Ovary (tissue), 9 donors: ENCODE results near the gene JARID2. TPM values are rescaled to one million over a fixed set of nuclear protein-coding genes. Genes with fewer than 3 reads are reported as not detected.

ENCODE experiments used
- DNase-seq, 5 donors: peaks; one replicate each; pipeline ENCODE4 v3.0.0-alpha.2; 2019 to 2020
- H3K27ac ChIP-seq, 2 donors: fragments of 200-600 bp; one replicate each; pipeline versions ENCODE4 v1.5.1 to v1.8.0; 2019 to 2022
- H3K27me3 ChIP-seq: fragments of 200-600 bp; one replicate; pipeline ENCODE4 v1.8.0; 2022
- H3K36me3 ChIP-seq: fragments of 200-600 bp; sonication (generic); one replicate; pipeline ENCODE4 v1.5.1; 2019
- H3K4me1 ChIP-seq: one replicate; pipeline ENCODE4 v1.8.1; 2013; ENCODE audit warnings: mild to moderate bottlenecking, moderate library complexity; ENCODE audit not compliant: insufficient read depth
- H3K4me3 ChIP-seq: fragments of 200-600 bp; sonication (generic); one replicate; pipeline ENCODE4 v1.5.1; 2017
- H3K9me3 ChIP-seq, 2 donors: fragments of 200-600 bp in 1 of 2; sonication (generic) in 1 of 2; one replicate each; pipeline versions ENCODE4 v1.5.1 to v1.8.1; 2013 to 2019; ENCODE audit warnings: mild to moderate bottlenecking in 1 of 2, moderate library complexity in 1 of 2
- EP300 ChIP-seq: sonication (generic); formaldehyde crosslinking; IDR thresholded peaks from one replicate; pipeline ENCODE4 v1.6.1; 2017; ENCODE audit warnings: antibody characterized with exemption
- POLR2A ChIP-seq: fragments of 450-650 bp; IDR thresholded peaks from one replicate; pipeline ENCODE4 v1.6.1; 2017; ENCODE audit warnings: antibody characterized with exemption, mild to moderate bottlenecking, moderate library complexity
- WGBS, 3 donors: extraction: QIAGEN DNeasy Blood & Tissue Kit in 1 of 3; methylation state at CpG; one replicate each; pipeline versions ENCODE4 v1.1.5 to v1.1.7; 2013 to 2017; 5-methylcytosine and 5-hydroxymethylcytosine counted together
- intact Hi-C, 4 donors: fragments of 100-400 bp; cut with DNase I; formaldehyde crosslinking; loops; one replicate each; pipeline versions ENCODE4 v1.11.0 to v1.15.1; 2022 to 2023
- polyA plus RNA-seq, 2 donors: library from polyadenylated mRNA; stranded (reverse); fragments of 200-250 nt in 1 of 2; fragments of 350-450 nt in 1 of 2; fragmentation: Illumina TruSeq in 1 of 2; extraction: RNeasy Lipid Tissue Mini Kit (QIAGEN cat#74804) in 1 of 2; gene quantifications; one replicate each; pipeline ENCODE4 v1.2.3, GENCODE V29; 2013 to 2014
- total RNA-seq, 7 donors: library from RNA; depleted of rRNA in 2 of 7; stranded (reverse); fragments of >200 nt in 2 of 7; fragmentation: NEBNext Ultra II Directional in 3 of 7; extraction: Animal tissue kit (Norgen Biotek cat#: 25700) in 3 of 7; gene quantifications; one replicate each; pipeline versions ENCODE4 v1.1.0 to v1.2.4, GENCODE V29; 2016 to 2023
- TF ChIP-seq, protein P1 (sequence below), 3 donors: fragments of 450-650 bp in 2 of 3; fragments of 200-600 bp in 1 of 3; IDR thresholded peaks; one replicate each; pipeline versions ENCODE4 v1.5.1 to v1.8.0; 2016 to 2022; ENCODE audit warnings: antibody characterized with exemption in 3 of 3, mild to moderate bottlenecking in 1 of 3
- donor health status: DM: no; HTN: no; CAD: no; lungs with moderate emphysema.
- donor health status: DM: no; HTN: no; CAD: no.
- donor health status: Bipolar disorder and iron deficiency.
- donor health status: DM: yes; HTN: yes; CAD: no.
- donor health status: DM: no; HTN: no; CAD: no.
- donor health status: DM: yes; HTN: yes; CAD: no.

Gene JARID2
- total and polyA plus RNA-seq, 9 donors: 4.5 to 17.4 (median 8.7) TPM

DNA sequence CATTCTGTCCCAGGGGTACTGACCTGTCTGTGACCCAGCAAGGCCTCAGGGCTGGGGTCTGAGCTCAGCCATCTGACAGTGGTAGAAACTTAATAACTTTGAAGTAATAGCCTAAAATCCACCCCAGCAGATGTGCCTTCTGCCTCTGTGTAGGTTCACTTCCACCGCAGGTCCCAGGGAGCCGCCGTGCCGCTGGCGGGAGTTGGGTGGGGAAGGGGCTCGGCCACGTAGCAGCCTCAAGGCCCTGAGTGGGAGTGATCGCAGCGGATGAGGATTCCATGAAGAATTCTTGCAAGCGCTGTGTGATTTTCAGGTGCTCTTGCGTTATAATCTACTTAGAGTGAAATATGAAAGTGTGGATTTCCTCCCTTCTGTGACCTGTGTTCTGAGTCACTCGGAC is 253.3 kb downstream of the JARID2 start:
- intact Hi-C loops: loop anchor here in 1 of 4 donors (10.0 kb wide), 2 partner anchors 254 to 1374 kb away; partner anchors contain the start of gene JARID2
- WGBS, 3 donors: 97 to 98% (median 97%) methylated on average over 12 of the region's 12 CpGs
- DNase-seq: peak in 1 of 5 donors; percentile 11
- Histone ChIP-seq H3K36me3 (no peaks in the 10 kb centered on the region), H3K27ac (no peak overlapping the region), H3K4me1 (peaks cover 18% of the 10 kb centered on the region), H3K27me3 (no peaks in the 10 kb centered on the region), H3K9me3 (no peaks in the 10 kb centered on the region), H3K4me3 (no peak overlapping the region)
- no peak for TF ChIP-seq POLR2A
- TF ChIP-seq, protein P1, sequence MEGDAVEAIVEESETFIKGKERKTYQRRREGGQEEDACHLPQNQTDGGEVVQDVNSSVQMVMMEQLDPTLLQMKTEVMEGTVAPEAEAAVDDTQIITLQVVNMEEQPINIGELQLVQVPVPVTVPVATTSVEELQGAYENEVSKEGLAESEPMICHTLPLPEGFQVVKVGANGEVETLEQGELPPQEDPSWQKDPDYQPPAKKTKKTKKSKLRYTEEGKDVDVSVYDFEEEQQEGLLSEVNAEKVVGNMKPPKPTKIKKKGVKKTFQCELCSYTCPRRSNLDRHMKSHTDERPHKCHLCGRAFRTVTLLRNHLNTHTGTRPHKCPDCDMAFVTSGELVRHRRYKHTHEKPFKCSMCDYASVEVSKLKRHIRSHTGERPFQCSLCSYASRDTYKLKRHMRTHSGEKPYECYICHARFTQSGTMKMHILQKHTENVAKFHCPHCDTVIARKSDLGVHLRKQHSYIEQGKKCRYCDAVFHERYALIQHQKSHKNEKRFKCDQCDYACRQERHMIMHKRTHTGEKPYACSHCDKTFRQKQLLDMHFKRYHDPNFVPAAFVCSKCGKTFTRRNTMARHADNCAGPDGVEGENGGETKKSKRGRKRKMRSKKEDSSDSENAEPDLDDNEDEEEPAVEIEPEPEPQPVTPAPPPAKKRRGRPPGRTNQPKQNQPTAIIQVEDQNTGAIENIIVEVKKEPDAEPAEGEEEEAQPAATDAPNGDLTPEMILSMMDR (IDR thresholded peaks at IDR 0.05): no peak
- no peak for TF ChIP-seq EP300

DNA sequence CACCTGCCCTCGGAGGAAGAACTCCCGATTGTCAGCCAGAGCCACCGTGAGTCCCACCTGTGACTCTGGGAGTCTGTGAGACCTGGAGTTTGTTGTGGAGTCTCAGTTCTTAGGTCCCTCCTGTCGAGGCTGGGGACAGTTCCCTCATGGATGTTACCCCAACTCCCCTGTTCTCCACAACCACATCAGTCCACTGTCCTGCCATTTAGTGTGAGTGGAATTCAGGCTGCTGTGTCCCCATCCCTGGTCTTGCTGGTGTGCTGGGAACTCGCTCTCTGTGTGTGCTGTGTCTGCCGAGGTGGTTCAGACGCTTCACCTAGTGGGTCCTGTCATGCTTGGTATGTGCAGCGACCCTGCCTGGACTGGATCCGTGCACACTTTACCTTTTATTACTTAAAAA is 253.7 kb downstream of the JARID2 start:
- H3K9me3 ChIP-seq: no peaks in the 10 kb centered on the region
- 94 to 97% (median 96%) methylated on average over 9 of the region's 9 CpGs for WGBS, 3 donors
- intact Hi-C loops: loop anchor here in 1 of 4 donors (10.0 kb wide), 2 partner anchors 255 to 1375 kb away; partner anchors contain the start of gene JARID2
- no peak overlapping the region for H3K4me3 ChIP-seq
- no peak overlapping the region for H3K27ac ChIP-seq
- peaks cover 18% of the 10 kb centered on the region for H3K4me1 ChIP-seq
- no peaks in the 10 kb centered on the region for H3K36me3 ChIP-seq
- peak in 1 of 5 donors; percentile 7 for DNase-seq
- no peaks in the 10 kb centered on the region for H3K27me3 ChIP-seq
- TF ChIP-seq POLR2A (no peak), EP300 (no peak)
- TF ChIP-seq, protein P1 (IDR thresholded peaks at IDR 0.05): no peak

DNA sequence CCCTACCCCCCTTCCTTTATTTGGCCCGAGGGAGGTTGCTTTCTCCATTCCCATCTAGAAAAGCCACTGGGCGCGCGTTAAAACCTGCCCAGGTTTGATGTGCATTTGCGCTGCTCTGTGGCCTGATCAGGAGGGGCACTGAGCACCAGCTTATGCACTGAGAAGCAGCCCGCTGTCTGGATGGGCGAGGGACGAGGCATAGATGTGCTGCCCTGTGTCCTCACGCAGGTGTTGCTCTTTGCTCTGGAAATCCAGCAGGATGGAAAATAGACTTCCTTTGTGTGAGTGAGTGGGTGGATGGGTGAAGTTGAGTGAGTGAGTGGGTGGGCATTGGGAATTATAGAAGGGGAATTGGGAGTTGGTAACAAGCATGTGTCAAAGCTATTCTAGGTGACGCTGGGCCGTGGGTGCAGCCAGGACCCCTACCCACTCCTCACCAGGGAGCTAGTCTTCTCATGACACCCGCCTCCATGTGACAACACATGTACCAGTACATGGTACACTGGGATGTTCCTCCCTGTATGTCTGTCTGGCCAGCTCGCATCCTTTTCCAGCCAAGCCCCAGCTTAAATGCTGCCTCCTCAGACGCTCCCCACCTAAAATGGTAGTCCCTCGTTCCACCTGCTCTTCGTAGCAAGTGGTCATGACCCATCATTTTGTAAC is 254.3 kb downstream of the JARID2 start:
- no peaks in the 10 kb centered on the region for H3K27me3 ChIP-seq

DNA sequence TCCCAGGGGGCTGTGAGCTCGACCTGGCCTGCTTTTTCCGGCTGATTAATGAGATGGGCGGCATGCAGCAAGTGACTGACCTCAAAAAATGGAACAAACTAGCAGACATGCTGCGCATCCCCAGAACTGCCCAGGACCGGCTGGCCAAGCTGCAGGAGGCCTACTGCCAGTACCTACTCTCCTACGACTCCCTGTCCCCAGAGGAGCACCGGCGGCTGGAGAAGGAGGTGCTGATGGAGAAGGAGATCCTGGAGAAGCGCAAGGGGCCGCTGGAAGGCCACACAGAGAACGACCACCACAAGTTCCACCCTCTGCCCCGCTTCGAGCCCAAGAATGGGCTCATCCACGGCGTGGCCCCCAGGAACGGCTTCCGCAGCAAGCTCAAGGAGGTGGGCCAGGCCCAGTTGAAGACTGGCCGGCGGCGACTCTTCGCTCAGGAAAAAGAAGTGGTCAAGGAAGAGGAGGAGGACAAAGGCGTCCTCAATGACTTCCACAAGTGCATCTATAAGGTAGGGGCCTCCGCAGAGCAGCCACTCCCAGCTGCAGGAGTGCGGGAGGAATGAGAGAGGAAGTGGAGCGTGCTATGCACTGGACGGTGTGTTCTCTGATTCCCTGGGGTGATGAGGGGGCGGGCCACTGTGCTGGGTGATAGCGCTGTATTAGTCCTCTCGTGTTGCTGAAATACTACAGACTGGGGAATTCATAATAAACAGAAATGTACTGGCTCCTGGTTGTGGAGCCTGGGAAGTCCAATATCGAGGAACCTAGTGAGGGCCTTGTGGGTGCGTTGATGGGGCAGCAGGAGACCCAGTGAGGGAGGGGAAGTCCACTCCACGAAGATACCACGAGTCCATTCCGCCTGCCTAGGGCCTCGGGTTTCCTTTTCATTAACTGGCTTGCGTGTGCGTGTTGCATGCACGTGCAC is 255.3 kb downstream of the JARID2 start:
- TF ChIP-seq, protein P1 (IDR thresholded peaks at IDR 0.05): no peak
- TF ChIP-seq EP300 (no peak), POLR2A (no peak)
- Histone ChIP-seq H3K4me1 (peaks cover 19% of the 10 kb centered on the region), H3K9me3 (no peaks in the 10 kb centered on the region), H3K4me3 (no peak overlapping the region), H3K36me3 (no peaks in the 10 kb centered on the region), H3K27me3 (no peaks in the 10 kb centered on the region), H3K27ac (no peak overlapping the region)
- peak in 1 of 5 donors; percentile 24 for DNase-seq
- intact Hi-C loops: loop anchor here in 1 of 4 donors (10.0 kb wide), 1 partner anchor 246 kb away; no protein-coding TSS in a partner anchor
- WGBS, 3 donors: 81 to 89% (median 82%) methylated on average over 38 of the region's 38 CpGs

More for the DNA sequence above, 254.3 kb downstream of the JARID2 start:
- 91 to 97% (median 96%) methylated on average over 16 of the region's 16 CpGs for WGBS, 3 donors
- peaks cover 16% of the 10 kb centered on the region for H3K4me1 ChIP-seq
- H3K4me3 ChIP-seq: no peak overlapping the region
- intact Hi-C loops: loop anchor here in 1 of 4 donors (10.0 kb wide), 1 partner anchor 245 kb away; no protein-coding TSS in a partner anchor
- peak in 1 of 5 donors; percentile 10 for DNase-seq
- TF ChIP-seq EP300: no peak
- TF ChIP-seq POLR2A: no peak
- TF ChIP-seq, protein P1 (IDR thresholded peaks at IDR 0.05): no peak
- H3K36me3 ChIP-seq: no peaks in the 10 kb centered on the region
- no peaks in the 10 kb centered on the region for H3K9me3 ChIP-seq
- no peak overlapping the region for H3K27ac ChIP-seq
